ENCODE results near the gene FLII. TPM values are rescaled to one million over a fixed set of nuclear protein-coding genes. Genes with fewer than 3 reads are reported as not detected.

Gene FLII
- total RNA-seq, 2 donors from 2014 or later = 299 to 335 TPM

GRCh38 chr17:18229254-18229653 lies 29.3 kb downstream of the FLII start:
- peaks cover 4% of the 10 kb centered on the region for H3K36me3 Mint-ChIP-seq (ENCODE audit: low read depth)
- no peaks in the 10 kb centered on the region for H3K27me3 Mint-ChIP-seq (ENCODE audit: insufficient read depth)
- no peak for TF ChIP-seq CTCF (conservative IDR thresholded peaks at IDR 0.05)
- Histone ChIP-seq H3K27ac (ENCODE audit: low read depth, low read length) (peak overlapping the region; percentile 29), H3K9me3 (ENCODE audit: control insufficient read depth, low read length) (no peaks in the 10 kb centered on the region), H3K4me3 (ENCODE audit: low read length) (no peak overlapping the region), H3K4me1 (ENCODE audit: control insufficient read depth, insufficient read depth, low read length) (peaks cover 5% of the 10 kb centered on the region), H3K9ac (ENCODE audit: extremely low read depth, low read length, poor library complexity, severe bottlenecking) (no peak overlapping the region), H3K27me3 (ENCODE audit: control insufficient read depth, insufficient read depth, low read length, poor library complexity, severe bottlenecking) (no peaks in the 10 kb centered on the region), H3K36me3 (ENCODE audit: control insufficient read depth, insufficient read depth, low read length) (peaks cover 20% of the 10 kb centered on the region)
- no peak overlapping the region for H3K4me3 Mint-ChIP-seq
- H3K9me3 Mint-ChIP-seq = no peaks in the 10 kb centered on the region
- no peak overlapping the region for H3K27ac Mint-ChIP-seq
- DNase-seq = no peak
- 99 to 100% methylated on average over 1 to 3 of the region's 4 CpGs for WGBS, 2 experiments (ENCODE audit: insufficient coverage in 1 of 2, insufficient read length in 1 of 2)
- peaks cover 18% of the 10 kb centered on the region for H3K4me1 Mint-ChIP-seq

- no peak for TF ChIP-seq CTCF (conservative IDR thresholded peaks at IDR 0.05)
- Histone ChIP-seq H3K9me3 (ENCODE audit: control insufficient read depth, low read length) (no peaks in the 10 kb centered on the region), H3K4me1 (ENCODE audit: control insufficient read depth, insufficient read depth, low read length) (peaks cover 5% of the 10 kb centered on the region), H3K27me3 (ENCODE audit: control insufficient read depth, insufficient read depth, low read length, poor library complexity, severe bottlenecking) (no peaks in the 10 kb centered on the region), H3K36me3 (ENCODE audit: control insufficient read depth, insufficient read depth, low read length) (peaks cover 19% of the 10 kb centered on the region), H3K4me3 (ENCODE audit: low read length) (no peak overlapping the region), H3K9ac (ENCODE audit: extremely low read depth, low read length, poor library complexity, severe bottlenecking) (no peak overlapping the region), H3K27ac (ENCODE audit: low read depth, low read length) (no peak overlapping the region)
- DNase-seq = no peak
- Mint-ChIP-seq H3K4me3 (no peak overlapping the region), H3K27me3 (ENCODE audit: insufficient read depth) (no peaks in the 10 kb centered on the region), H3K4me1 (peaks cover 22% of the 10 kb centered on the region), H3K36me3 (ENCODE audit: low read depth) (peaks cover 2% of the 10 kb centered on the region), H3K9me3 (no peaks in the 10 kb centered on the region), H3K27ac (peak overlapping the region; percentile 77)
- 93 to 95% methylated on average over 10 of the region's 10 CpGs for WGBS, 2 experiments (ENCODE audit: insufficient coverage in 1 of 2, insufficient read length in 1 of 2)
Measured at GRCh38 chr17:18228176-18228682, 30.3 kb downstream of the FLII start.

GRCh38 chr17:18227635-18228034 lies 30.9 kb downstream of the FLII start:
- H3K36me3 ChIP-seq (ENCODE audit: control insufficient read depth, insufficient read depth, low read length) = peaks cover 13% of the 10 kb centered on the region
- WGBS, 2 experiments (ENCODE audit: insufficient coverage in 1 of 2, insufficient read length in 1 of 2) = 95 to 100% methylated on average over 2 to 5 of the region's 5 CpGs
- no peak overlapping the region for H3K9ac ChIP-seq (ENCODE audit: extremely low read depth, low read length, poor library complexity, severe bottlenecking)
- no peaks in the 10 kb centered on the region for H3K9me3 Mint-ChIP-seq
- H3K27me3 ChIP-seq (ENCODE audit: control insufficient read depth, insufficient read depth, low read length, poor library complexity, severe bottlenecking) = no peaks in the 10 kb centered on the region
- no peaks in the 10 kb centered on the region for H3K9me3 ChIP-seq (ENCODE audit: control insufficient read depth, low read length)
- peak overlapping the region; percentile 77 for H3K27ac Mint-ChIP-seq
- no peak overlapping the region for H3K4me3 ChIP-seq (ENCODE audit: low read length)
- DNase-seq = no peak
- H3K27ac ChIP-seq (ENCODE audit: low read depth, low read length) = no peak overlapping the region
- H3K27me3 Mint-ChIP-seq (ENCODE audit: insufficient read depth) = no peaks in the 10 kb centered on the region
- H3K4me1 ChIP-seq (ENCODE audit: control insufficient read depth, insufficient read depth, low read length) = peaks cover 5% of the 10 kb centered on the region
- H3K36me3 Mint-ChIP-seq (ENCODE audit: low read depth) = peaks cover 2% of the 10 kb centered on the region
- no peak for TF ChIP-seq CTCF (conservative IDR thresholded peaks at IDR 0.05)
- H3K4me1 Mint-ChIP-seq = peaks cover 22% of the 10 kb centered on the region
- H3K4me3 Mint-ChIP-seq = no peak overlapping the region

Measured in endodermal cell (in vitro differentiated cells).